ENCODE data around the gene RSPH10B. TPM values are rescaled to one million over a fixed set of nuclear protein-coding genes. Genes with fewer than 3 reads are reported as not detected.
"Not testable (repeated sequence)": the region's sequence is repeated elsewhere in the genome, so short reads cannot be mapped to it uniquely, and the experiment has no call there.

RSPH10B gene
- total RNA-seq (2014; rRNA removed) (not detected in 2 replicates), Bru-seq, nascent RNA (percentile 19 among the genes with signal in this experiment), BruChase-seq, experiment 1, labeled RNA remaining after a 6-hour chase (percentile 35 among the genes with signal in this experiment), BruChase-seq, experiment 2, labeled RNA remaining after a 2-hour chase (percentile 27 among the genes with signal in this experiment)
- long read RNA-seq, partial matches to known transcripts = 0 of 1 reads
- long read RNA-seq, other reads (novel, unspliced or antisense) = 1 of 1 reads

DNA sequence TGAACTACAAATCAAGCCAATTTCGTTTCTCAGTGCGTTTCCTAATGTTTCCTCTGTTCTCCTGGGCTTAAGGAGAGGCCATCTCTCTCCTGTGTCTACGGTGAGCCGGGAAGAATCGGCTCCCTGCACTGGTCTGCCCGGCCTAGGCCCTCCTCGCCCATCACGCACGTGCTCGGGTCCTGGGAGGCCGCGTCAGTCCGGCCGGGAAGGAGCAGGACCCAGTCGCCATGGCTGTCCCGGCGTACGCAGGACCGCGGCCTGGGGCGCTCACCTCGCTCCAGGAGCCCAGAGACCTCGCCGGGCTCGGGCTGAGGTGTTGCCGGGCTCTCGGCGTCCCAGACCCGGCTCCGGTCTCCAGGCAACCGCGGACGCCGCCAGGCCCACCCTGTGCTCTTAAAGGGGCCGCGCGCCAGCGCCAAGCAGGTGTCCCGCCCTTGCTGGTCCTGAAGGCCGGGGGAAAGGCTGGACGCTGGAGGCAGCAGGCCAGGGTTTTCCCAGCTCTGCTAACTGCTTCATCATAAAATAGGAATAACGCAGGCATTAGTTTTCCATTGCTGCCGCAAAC lies at the start of gene RSPH10B:
TSS of gene RSPH10B (minus strand) at position 343 of the 565 bp plus-strand sequence. CDS start 3,573 bp downstream, outside the sequence.
- H3K4me1 ChIP-seq (ENCODE audit: insufficient read depth, low read length); POLR2A ChIA-PET (ENCODE audit: unreplicated experiment); H3K27me3 ChIP-seq (ENCODE audit: low read length); CTCF ChIA-PET; H3K9me2 ChIP-seq (replicated peaks; ENCODE audit: low read length); H3K36me3 ChIP-seq (ENCODE audit: low read depth, low read length); H3K9me3 ChIP-seq (ENCODE audit: low read length); BruUV-seq (replicated peaks); H3K9ac ChIP-seq (ENCODE audit: low read length); DNase-seq; H3K4me3 ChIP-seq (ENCODE audit: low read length); H3K4me2 ChIP-seq (ENCODE audit: low read length); H3K27ac ChIP-seq (ENCODE audit: low read length); H4K20me1 ChIP-seq (ENCODE audit: low read length); H3K79me2 ChIP-seq (ENCODE audit: low read length); ATAC-seq; intact Hi-C loops (cut with micrococcal nuclease); H2AFZ ChIP-seq (ENCODE audit: low read length); H3F3A ChIP-seq (ENCODE audit: low read length, unreplicated experiment): not testable (repeated sequence)

DNA sequence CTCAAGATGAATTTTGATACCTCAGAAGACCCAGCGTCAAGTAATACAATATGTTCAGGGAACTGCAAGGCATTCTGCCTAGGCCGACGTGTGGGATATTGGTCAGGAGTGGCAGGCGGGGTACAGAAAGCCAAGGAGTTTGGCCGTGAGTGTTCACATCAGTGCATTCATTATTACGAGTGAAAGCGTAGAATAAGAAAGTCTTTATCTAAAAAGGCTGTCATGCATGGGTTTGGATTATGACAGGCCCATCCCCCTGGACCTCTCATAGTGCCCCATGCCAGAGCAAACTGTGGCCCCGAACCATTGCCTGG lies 46.1 kb upstream of the RSPH10B start:
- H3K9me3 ChIP-seq (ENCODE audit: low read length) = no peaks in the 10 kb centered on the region
- no peaks in the 10 kb centered on the region for H3F3A ChIP-seq (ENCODE audit: low read length, unreplicated experiment)
- ATAC-seq (no peak), DNase-seq (no peak)
- H3K9ac ChIP-seq (ENCODE audit: low read length) = no peak overlapping the region
- peaks cover 4% of the 10 kb centered on the region for H3K4me1 ChIP-seq (ENCODE audit: insufficient read depth, low read length)
- no peaks in the 10 kb centered on the region for H3K27me3 ChIP-seq (ENCODE audit: low read length)
- ChIA-PET POLR2A (ENCODE audit: unreplicated experiment) (no interaction called here), CTCF (no interaction called here)
- H2AFZ ChIP-seq (ENCODE audit: low read length) = no peak overlapping the region
- no peaks in the 10 kb centered on the region for H3K9me2 ChIP-seq (replicated peaks; ENCODE audit: low read length)
- peaks cover 37% of the 10 kb centered on the region for H3K36me3 ChIP-seq (ENCODE audit: low read depth, low read length)
- no peaks in the 10 kb centered on the region for H4K20me1 ChIP-seq (ENCODE audit: low read length)
- H3K4me3 ChIP-seq (ENCODE audit: low read length) = no peak overlapping the region
- H3K79me2 ChIP-seq (ENCODE audit: low read length) = peaks cover 14% of the 10 kb centered on the region
- H3K4me2 ChIP-seq (ENCODE audit: low read length) = no peak overlapping the region
- no TSS peak for BruUV-seq (replicated peaks)
- no peak overlapping the region for H3K27ac ChIP-seq (ENCODE audit: low read length)
- intact Hi-C loops (cut with micrococcal nuclease) = no loop called here
- no peak for TF ChIP-seq EZH2 (IDR thresholded peaks at IDR 0.05; ENCODE audit: low read length, unreplicated experiment)
- TF ChIP-seq, protein P1, sequence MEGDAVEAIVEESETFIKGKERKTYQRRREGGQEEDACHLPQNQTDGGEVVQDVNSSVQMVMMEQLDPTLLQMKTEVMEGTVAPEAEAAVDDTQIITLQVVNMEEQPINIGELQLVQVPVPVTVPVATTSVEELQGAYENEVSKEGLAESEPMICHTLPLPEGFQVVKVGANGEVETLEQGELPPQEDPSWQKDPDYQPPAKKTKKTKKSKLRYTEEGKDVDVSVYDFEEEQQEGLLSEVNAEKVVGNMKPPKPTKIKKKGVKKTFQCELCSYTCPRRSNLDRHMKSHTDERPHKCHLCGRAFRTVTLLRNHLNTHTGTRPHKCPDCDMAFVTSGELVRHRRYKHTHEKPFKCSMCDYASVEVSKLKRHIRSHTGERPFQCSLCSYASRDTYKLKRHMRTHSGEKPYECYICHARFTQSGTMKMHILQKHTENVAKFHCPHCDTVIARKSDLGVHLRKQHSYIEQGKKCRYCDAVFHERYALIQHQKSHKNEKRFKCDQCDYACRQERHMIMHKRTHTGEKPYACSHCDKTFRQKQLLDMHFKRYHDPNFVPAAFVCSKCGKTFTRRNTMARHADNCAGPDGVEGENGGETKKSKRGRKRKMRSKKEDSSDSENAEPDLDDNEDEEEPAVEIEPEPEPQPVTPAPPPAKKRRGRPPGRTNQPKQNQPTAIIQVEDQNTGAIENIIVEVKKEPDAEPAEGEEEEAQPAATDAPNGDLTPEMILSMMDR (conservative IDR thresholded peaks at IDR 0.05; ENCODE audit: low read depth, low read length) = no peak
- no peak for TF ChIP-seq EZH2phosphoT487 (IDR thresholded peaks at IDR 0.05; ENCODE audit: borderline replicate concordance, low read length)

DNA sequence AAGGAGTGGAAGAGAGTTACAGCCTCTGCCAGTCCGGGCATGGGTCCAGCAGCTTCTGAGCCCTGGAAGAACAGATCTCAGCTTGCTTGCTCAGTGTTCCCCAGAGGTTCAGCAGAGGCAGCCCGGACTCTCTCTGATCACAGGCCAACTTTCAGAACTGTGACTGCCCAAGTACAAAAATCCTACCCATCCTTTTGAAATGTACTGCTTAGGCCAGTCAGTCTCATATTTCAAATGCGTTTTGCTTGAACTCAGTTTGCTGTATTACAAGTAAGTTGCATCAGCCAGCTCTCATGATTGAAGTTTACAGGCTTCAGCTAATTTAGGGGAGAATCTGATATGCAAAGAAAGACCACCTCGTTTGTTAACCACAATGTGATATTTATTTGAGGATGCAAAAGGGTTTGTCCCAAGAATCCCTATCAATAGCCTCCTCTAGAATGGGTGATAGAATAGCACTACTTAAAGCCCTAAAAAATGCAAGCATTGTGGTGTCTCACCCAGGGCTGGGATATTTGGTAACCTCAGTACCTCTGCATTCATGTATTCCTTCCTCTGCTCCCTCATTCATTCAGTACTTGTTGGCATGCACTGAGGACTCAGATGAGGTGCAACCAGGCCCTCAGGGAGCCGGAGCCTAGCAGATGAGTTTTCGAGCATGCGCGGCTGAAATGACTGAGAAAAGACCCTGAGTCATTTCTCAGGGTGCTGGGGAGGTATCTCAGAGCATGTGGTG lies 45.6 kb upstream of the RSPH10B start:
- no peak overlapping the region for H3K27ac ChIP-seq (ENCODE audit: low read length)
- no peak for TF ChIP-seq EZH2phosphoT487 (IDR thresholded peaks at IDR 0.05; ENCODE audit: borderline replicate concordance, low read length)
- TF ChIP-seq, protein P1 (conservative IDR thresholded peaks at IDR 0.05; ENCODE audit: low read depth, low read length) = no peak
- no peak for TF ChIP-seq EZH2 (IDR thresholded peaks at IDR 0.05; ENCODE audit: low read length, unreplicated experiment)
- H3K9me2 ChIP-seq (replicated peaks; ENCODE audit: low read length) = no peaks in the 10 kb centered on the region
- H3K4me3 ChIP-seq (ENCODE audit: low read length) = no peak overlapping the region
- peaks cover 35% of the 10 kb centered on the region for H3K36me3 ChIP-seq (ENCODE audit: low read depth, low read length)
- H3K79me2 ChIP-seq (ENCODE audit: low read length) = peaks cover 19% of the 10 kb centered on the region
- no peaks in the 10 kb centered on the region for H3F3A ChIP-seq (ENCODE audit: low read length, unreplicated experiment)
- no peak overlapping the region for H2AFZ ChIP-seq (ENCODE audit: low read length)
- BruUV-seq (replicated peaks) = no TSS peak
- intact Hi-C loops (cut with micrococcal nuclease) = no loop called here
- ChIA-PET CTCF (no interaction called here), POLR2A (ENCODE audit: unreplicated experiment) (no interaction called here)
- peak; percentile 46; the same call in 1 of the 2 replicates for ATAC-seq
- H3K27me3 ChIP-seq (ENCODE audit: low read length) = no peaks in the 10 kb centered on the region
- H3K9ac ChIP-seq (ENCODE audit: low read length) = no peak overlapping the region
- DNase-seq = no peak
- H3K9me3 ChIP-seq (ENCODE audit: low read length) = no peaks in the 10 kb centered on the region
- peaks cover 4% of the 10 kb centered on the region for H3K4me1 ChIP-seq (ENCODE audit: insufficient read depth, low read length)
- no peak overlapping the region for H3K4me2 ChIP-seq (ENCODE audit: low read length)
- H4K20me1 ChIP-seq (ENCODE audit: low read length) = no peaks in the 10 kb centered on the region

All from PC-3 (cell line).